GM19025 (cell line): ENCODE results near the gene COL13A1.

Experiments used
- ATAC-seq: cut with Tn5 transposase; IDR thresholded peaks from one replicate; pipeline ENCODE4 v1.9.1; 2021; ENCODE audit warnings: mild to moderate bottlenecking, low read depth, moderate library complexity; ENCODE audit not compliant: unreplicated experiment

COL13A1 gene

DNA sequence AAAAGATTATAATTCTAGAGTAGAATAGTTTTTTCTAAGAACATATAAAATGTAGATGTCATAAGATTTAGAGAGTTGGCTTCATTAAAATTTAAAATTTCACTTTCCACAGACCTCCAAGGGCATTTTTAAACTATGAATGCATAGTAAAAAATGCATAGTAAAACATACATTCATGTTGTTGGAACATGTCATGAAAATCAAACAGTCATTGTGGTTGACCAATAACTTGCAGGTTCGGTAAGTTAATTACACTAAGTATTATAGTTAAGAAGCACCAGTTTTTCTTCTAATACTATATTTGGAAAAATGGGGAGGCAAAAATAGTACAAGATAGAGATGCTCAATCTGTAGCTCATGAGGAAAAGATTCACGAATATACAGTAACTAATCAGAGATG, 189.4 kb downstream of the COL13A1 start:
- ATAC-seq: no peak

DNA sequence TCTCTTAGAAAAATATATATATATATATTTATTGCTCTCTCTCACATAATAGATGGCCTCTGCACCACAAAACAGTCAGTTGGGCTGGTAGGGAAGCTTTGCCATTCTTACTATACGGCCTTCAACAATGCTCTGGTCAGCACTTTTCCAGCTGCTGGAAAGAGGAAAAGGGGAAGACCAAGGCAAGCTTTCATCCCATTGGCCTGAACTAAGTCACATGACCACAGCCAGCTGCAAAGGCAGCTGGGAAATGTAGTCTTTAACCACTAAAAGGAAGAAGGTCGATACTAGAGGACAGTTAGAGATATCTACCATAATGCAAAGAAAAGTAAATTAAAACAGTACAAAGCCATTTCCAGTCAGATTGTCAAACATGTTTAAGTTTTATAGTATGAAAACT, 192.6 kb downstream of the COL13A1 start:
- no peak for ATAC-seq

DNA sequence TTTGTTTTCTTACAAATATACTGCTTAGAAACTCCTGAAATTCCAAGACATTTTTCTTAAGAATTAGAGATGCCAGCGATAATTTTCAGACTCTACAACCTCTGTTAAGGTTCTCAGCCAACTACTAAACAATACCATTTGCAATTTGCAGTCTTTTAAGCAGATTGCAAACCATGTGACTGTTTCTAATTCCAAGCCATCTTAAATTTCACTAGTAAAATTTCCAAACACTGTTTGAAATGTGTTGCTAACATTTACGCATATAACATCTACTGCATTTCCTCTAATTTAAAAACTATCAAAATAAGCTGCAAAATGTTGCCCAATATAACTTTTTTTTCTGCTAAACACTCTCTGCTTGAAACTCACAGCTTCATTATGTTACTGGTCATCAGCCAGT, 194.9 kb downstream of the COL13A1 start:
- ATAC-seq: no peak

DNA sequence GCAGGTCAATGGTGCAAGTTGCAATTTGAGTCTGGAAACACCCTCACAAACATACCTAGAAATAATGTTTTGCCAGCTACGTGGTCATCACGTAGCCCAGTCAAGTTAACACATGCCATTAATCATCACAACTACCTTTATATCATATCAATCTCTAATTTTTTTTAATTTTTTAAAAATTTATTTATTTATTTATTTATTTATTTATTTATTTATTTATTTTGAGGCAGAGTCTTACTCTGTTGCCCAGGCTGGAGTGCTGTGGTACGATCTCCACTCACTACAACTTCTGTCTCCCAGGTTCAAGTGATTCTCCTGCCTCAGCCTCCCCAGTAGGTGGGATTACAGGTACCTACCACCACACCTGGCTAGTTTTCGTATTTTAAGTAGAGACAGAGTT, 198.6 kb downstream of the COL13A1 start:
- ATAC-seq: no peak

DNA sequence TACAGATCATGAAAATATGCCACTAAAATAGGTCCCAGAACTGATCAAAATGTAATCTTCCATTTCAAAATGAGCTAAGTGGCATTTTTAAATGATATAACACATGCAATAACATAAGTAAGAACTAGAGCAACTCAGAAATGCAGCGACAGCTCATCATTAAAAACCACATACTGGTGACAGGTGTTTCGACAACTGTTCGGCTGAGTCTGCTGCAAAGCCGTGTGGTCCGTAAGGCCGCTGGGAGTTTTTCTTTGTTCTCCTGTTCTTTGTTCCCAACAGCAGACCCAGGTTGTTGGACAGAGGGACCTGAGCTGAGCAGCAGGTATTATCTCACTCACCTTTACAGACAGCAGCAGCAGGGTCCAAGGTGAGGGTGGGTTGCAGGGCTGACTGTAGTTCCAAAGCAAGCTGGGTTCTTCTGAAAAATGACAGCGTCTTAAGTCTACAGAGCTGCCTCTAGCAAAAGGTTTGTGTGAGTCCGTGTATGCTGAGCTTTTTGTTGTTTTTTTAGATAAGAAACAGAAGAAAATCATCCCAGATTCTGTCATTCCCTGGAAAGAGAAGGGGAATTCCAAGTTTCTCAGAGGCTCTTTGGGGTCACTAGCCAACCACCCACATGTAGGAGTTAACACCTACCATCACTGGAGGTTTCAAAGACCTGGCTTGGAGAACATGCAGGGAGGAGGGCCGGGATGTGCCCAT, 205.6 kb downstream of the COL13A1 start:
- ATAC-seq: no peak
